Globus pallidus (tissue), 1 donor: ENCODE measurements around the gene ARFIP2.

ENCODE experiments used
- DNase-seq: peaks from one replicate; pipeline ENCODE4 v3.0.0-alpha.2; 2015; ENCODE audit warnings: low spot score

The ARFIP2 gene

DNA sequence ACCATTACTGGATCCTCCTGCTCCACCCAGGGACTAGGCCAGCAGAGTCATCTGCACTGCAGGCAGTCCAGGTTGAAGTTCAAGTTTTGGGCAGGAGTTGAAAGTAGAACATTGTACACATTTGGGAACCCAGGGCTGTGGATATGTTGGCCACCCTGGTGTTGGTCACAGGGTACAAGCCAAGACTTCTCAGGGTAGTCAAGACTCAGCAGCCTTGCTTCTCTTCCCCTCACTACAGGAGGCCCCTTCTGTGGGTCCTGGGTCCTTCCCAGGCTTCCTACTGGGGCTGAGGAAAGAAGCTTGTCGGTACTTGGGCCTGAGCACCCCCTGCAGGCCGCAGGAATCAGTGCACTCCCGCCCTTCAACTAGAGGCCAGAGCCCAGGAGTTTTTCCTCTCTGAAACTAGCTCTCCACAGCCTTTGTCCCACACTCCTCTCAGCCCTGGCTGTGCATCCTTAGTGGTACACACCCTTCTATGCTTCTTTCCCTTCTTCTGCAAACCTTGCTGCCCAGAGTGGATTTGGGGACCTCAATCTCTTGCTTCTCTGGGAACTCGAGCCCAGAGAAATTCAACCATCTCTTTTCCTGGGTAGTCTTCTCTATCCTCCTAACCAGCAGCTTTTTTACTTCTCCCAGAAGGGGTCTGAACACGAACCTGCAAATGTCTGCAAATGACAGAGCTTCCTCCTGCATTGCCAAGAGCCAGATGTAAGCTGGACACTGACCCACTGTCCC, 37.7 kb downstream of the ARFIP2 start:
- peak; percentile 79 for DNase-seq

DNA sequence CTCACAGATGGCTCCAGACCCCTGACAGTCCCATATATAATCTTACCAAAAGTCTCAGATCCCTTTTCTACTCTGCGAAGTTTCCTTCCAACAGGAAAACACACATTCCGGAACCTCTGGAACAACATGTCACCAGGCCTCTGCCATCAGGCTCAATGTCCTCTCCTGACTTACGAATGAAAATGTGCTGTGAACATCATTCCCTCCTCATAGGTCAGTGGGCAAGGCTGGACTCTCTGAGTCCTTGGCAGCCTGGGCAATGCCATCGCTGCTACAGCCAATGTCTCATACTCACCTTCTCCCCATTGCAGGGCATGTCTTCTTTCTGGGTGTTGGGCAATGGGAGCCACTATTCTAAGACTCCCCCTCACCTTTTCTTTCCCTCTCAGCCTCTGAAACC, 38.7 kb downstream of the ARFIP2 start:
- DNase-seq: no peak

DNA sequence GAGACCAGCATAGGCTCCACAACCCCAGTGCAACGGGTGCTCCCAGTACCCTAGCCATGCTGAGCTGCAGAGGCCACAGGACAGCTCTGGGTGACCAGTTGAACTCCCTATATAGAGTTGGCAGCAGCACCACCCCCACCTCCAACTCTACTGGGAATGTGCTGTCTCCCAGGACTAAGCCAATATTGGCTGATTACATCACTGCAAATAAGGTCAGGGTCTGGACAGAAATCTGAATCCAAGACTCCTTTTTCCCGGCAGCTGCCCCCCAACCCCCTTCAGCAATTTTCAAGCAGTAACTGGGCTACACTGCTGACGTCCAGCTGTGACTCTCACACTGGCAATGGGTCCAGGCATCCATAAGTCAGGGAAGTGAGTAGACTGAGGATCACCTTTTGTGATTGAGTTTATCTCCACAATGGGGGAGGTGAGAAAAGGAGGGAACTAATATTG, 40.2 kb downstream of the ARFIP2 start, which contains the start of gene HPX:
Gene HPX, minus strand, starts transcription at position 82 of the 453 bp plus-strand sequence. Its CDS starts 24 bp downstream, at position 58.
- DNase-seq: no peak

DNA sequence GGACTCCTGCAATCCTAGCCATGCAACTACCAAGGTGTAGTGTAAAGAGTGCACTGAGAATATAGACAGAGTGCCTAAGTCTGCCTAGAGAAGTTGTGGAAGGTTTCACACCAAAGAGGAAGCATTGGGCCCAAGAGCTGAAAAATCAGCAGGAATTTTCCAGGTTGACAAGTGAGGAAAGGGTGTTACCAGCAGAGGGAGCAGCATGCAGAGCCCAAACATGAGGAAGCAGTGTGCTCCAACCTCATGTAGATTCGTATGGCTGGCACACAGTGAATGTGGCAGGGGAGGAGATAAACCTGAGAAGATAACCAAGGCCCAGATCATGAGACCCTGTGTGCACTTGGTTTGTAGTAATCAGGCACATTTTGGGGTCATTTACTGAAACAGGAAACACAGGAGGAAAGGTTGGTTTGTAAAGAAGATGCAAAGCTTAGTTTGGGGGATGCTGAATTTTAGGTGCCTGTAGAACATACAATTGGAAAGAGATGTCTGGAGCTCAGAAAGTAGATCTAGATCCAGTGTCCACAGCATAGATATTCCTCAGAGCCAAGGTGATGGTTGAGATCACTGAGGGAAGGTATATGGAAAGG, 42.1 kb downstream of the ARFIP2 start:
- DNase-seq: peak; percentile 70

GRCh38 chr11:6437993-6438392, 43.1 kb downstream of the ARFIP2 start:
- no peak for DNase-seq

GRCh38 chr11:6437423-6437822, 43.7 kb downstream of the ARFIP2 start:
- no peak for DNase-seq

GRCh38 chr11:6433998-6434660, 47.0 kb downstream of the ARFIP2 start:
- DNase-seq: no peak

DNA sequence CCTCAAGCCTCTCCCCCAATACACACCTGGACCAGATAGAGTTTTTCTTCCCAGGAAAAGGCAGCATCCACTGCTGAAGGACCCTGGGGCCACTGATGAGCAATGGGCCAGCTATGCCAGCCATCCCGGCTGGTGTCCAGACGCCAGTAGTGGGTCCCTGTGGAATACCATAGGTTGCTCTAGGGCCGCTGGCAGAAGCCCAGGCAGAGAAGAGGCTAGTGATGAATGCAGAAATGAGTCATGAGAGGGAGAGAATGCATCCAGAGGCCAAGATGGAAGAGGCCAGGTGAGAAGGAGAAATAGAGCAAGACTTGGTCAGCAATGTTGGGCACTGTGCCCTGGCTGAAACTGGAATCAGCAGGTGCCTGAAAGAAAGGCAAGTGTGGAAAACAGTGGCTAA, 49.3 kb downstream of the ARFIP2 start:
- DNase-seq: no peak

GRCh38 chr11:6427516-6427915, 53.6 kb downstream of the ARFIP2 start:
- DNase-seq: no peak
